ENCODE data around the gene GTF2F2. TPM values are rescaled to one million over a fixed set of nuclear protein-coding genes. Genes with fewer than 3 reads are reported as not detected.
"Not testable (repeated sequence)": the region's sequence is repeated elsewhere in the genome, so short reads cannot be mapped to it uniquely, and the experiment has no call there.

The GTF2F2 gene
- total RNA-seq, 6 experiments from 2014 or later = 4.0 to 10.3 (median 6.0) TPM

DNA sequence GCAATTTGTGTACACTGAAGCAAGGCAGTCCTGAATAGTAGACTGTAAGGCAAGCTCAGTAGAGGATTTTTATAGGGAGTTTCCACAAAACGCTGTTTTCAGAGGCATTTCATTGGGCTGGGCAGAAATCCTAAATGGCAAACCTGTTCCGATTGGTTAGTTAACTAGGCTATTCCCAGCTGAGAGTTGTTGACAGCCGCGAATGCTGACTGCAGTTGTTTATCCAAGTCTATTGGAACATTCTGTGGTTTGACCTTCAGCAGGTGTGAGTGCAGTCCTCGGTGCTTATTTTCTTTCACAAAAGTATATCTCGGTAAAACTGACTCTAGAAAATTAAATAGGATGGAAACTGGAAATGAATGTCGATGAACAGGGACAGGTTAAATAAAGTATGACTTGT is 175.2 kb downstream of the GTF2F2 start:
- Histone ChIP-seq H3K36me3 (no peaks in the 10 kb centered on the region), H3K27me3 (no peaks in the 10 kb centered on the region), H3K4me3 (no peak overlapping the region), H3K27ac (no peak overlapping the region), H3K9me3 (no peaks in the 10 kb centered on the region), H3K4me1 (no peaks in the 10 kb centered on the region)
- ATAC-seq (no peak), DNase-seq (no peak)
- intact Hi-C loops (cut with DNase I) = no loop called here
- TF ChIP-seq, protein P1, sequence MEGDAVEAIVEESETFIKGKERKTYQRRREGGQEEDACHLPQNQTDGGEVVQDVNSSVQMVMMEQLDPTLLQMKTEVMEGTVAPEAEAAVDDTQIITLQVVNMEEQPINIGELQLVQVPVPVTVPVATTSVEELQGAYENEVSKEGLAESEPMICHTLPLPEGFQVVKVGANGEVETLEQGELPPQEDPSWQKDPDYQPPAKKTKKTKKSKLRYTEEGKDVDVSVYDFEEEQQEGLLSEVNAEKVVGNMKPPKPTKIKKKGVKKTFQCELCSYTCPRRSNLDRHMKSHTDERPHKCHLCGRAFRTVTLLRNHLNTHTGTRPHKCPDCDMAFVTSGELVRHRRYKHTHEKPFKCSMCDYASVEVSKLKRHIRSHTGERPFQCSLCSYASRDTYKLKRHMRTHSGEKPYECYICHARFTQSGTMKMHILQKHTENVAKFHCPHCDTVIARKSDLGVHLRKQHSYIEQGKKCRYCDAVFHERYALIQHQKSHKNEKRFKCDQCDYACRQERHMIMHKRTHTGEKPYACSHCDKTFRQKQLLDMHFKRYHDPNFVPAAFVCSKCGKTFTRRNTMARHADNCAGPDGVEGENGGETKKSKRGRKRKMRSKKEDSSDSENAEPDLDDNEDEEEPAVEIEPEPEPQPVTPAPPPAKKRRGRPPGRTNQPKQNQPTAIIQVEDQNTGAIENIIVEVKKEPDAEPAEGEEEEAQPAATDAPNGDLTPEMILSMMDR (IDR thresholded peaks at IDR 0.05) = no peak
- no peak for TF ChIP-seq POLR2A (IDR thresholded peaks at IDR 0.05)
- WGBS (ENCODE audit: insufficient coverage, low coverage, low lambda C conversion rate, missing lambda C conversion rate) = 60% methylated on average over 7 of the region's 7 CpGs

GRCh38 chr13:45296259-45296658 is 175.9 kb downstream of the GTF2F2 start:
- Histone ChIP-seq H3K36me3 (no peaks in the 10 kb centered on the region), H3K4me3 (no peak overlapping the region), H3K27me3 (no peaks in the 10 kb centered on the region), H3K27ac (no peak overlapping the region), H3K9me3 (no peaks in the 10 kb centered on the region), H3K4me1 (no peaks in the 10 kb centered on the region)
- DNase-seq (no peak), ATAC-seq (no peak)
- intact Hi-C loops (cut with DNase I) = no loop called here
- TF ChIP-seq, protein P1 (IDR thresholded peaks at IDR 0.05) = no peak
- TF ChIP-seq POLR2A (IDR thresholded peaks at IDR 0.05) = no peak

GRCh38 chr13:45297456-45298205 is 177.3 kb downstream of the GTF2F2 start:
- H3K36me3 ChIP-seq = no peaks in the 10 kb centered on the region
- peak in 1 of 4 donors; percentile 15 for ATAC-seq
- H3K4me1 ChIP-seq = no peaks in the 10 kb centered on the region
- TF ChIP-seq, protein P1 (IDR thresholded peaks at IDR 0.05) = no peak
- TF ChIP-seq POLR2A (IDR thresholded peaks at IDR 0.05) = no peak
- no peak overlapping the region for H3K27ac ChIP-seq
- no peak for DNase-seq
- H3K27me3 ChIP-seq = no peaks in the 10 kb centered on the region
- no peak overlapping the region for H3K4me3 ChIP-seq
- intact Hi-C loops (cut with DNase I) = no loop called here
- no peaks in the 10 kb centered on the region for H3K9me3 ChIP-seq
- 75% methylated on average over 5 of the region's 7 CpGs for WGBS (ENCODE audit: insufficient coverage, low coverage, low lambda C conversion rate, missing lambda C conversion rate)

GRCh38 chr13:45298206-45298505 is 177.8 kb downstream of the GTF2F2 start:
- Histone ChIP-seq H3K27ac (no peak overlapping the region), H3K9me3 (no peaks in the 10 kb centered on the region), H3K27me3 (no peaks in the 10 kb centered on the region), H3K4me3 (no peak overlapping the region), H3K4me1 (no peaks in the 10 kb centered on the region), H3K36me3 (no peaks in the 10 kb centered on the region)
- 90% methylated on average over 2 of the region's 2 CpGs for WGBS (ENCODE audit: insufficient coverage, low coverage, low lambda C conversion rate, missing lambda C conversion rate)
- no peak for ATAC-seq
- intact Hi-C loops (cut with DNase I) = no loop called here
- no peak for DNase-seq
- TF ChIP-seq POLR2A (IDR thresholded peaks at IDR 0.05) = no peak
- TF ChIP-seq, protein P1 (IDR thresholded peaks at IDR 0.05) = no peak

DNA sequence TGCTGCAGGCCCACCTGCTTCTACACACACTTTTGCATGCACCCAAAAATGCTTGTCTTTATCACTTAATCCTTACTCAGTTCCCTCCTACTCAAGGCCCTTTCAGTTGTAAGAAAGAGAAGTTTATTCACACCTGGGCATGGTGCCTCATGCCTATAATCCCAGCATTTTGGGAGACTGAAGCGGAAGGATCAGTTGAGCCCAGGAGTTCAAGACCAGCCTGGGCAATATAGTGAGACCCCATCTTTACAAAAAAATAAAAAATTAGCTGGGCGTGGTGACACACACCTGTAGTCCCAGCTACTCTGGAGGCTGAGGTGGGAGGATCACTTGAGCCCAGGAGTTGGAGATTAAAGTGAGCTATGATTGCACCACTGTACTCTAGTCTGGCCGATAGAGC is 178.2 kb downstream of the GTF2F2 start:
- H3K4me3 ChIP-seq; intact Hi-C loops (cut with DNase I); H3K9me3 ChIP-seq; H3K27me3 ChIP-seq; H3K36me3 ChIP-seq; H3K27ac ChIP-seq; H3K4me1 ChIP-seq; ATAC-seq; DNase-seq: not testable (repeated sequence)
- 82% methylated on average over 3 of the region's 3 CpGs for WGBS (ENCODE audit: insufficient coverage, low coverage, low lambda C conversion rate, missing lambda C conversion rate)
